HAP-1 (cell line): Measurements from ENCODE around the gene ADAMTSL2.

Source experiments
- DNase-seq, 2 experiments: peaks; one replicate each; pipeline ENCODE4 v3.0.0-alpha.2; 2016 to 2020; ENCODE audit warnings: low spot score in 2 of 2
- H3K27me3 ChIP-seq: fragments of 250-450 bp; sonication (Bioruptor Pico); 2 replicates; pipeline ENCODE4 v1.5.1; 2020; ENCODE audit warnings: low read depth, mild to moderate bottlenecking, moderate library complexity
- H3K36me3 ChIP-seq: fragments of 250-450 bp; sonication (Bioruptor Pico); replicated peaks from 2 replicates; pipeline ENCODE4 v1.5.1; 2020; ENCODE audit warnings: mild to moderate bottlenecking
- H3K4me1 ChIP-seq: fragments of 250-450 bp; sonication (Bioruptor Pico); 2 replicates; pipeline ENCODE4 v1.5.1; 2020; ENCODE audit warnings: mild to moderate bottlenecking
- H3K4me3 ChIP-seq: fragments of 250-450 bp; sonication (Bioruptor Pico); 2 replicates; pipeline ENCODE4 v1.5.1; 2020; ENCODE audit warnings: mild to moderate bottlenecking, moderate library complexity
- H3K9me3 ChIP-seq: fragments of 250-450 bp; sonication (Bioruptor Pico); 2 replicates; pipeline ENCODE4 v1.5.1; 2020; ENCODE audit warnings: mild to moderate bottlenecking, moderate library complexity
- in situ Hi-C: fragments of 300-500 bp; cut with MboI; formaldehyde crosslinking; loops from 3 replicates; pipeline ENCODE4 v1.14.3; 2020; ENCODE audit warnings: low sequenced_read_pairs, inconsistent platforms, mixed read lengths

The ADAMTSL2 gene

GRCh38 chr9:133621725-133622267 lies 87.3 kb downstream of the ADAMTSL2 start:
- no peaks in the 10 kb centered on the region for H3K9me3 ChIP-seq
- H3K4me1 ChIP-seq, result no peaks in the 10 kb centered on the region
- no peaks in the 10 kb centered on the region for H3K36me3 ChIP-seq
- in situ Hi-C loops, result no loop called here
- no peak overlapping the region for H3K4me3 ChIP-seq
- peaks cover 34% of the 10 kb centered on the region for H3K27me3 ChIP-seq
- DNase-seq, result no peak

GRCh38 chr9:133622555-133622954 lies 88.1 kb downstream of the ADAMTSL2 start:
- in situ Hi-C loops, result no loop called here
- Histone ChIP-seq H3K27me3 (peaks cover 32% of the 10 kb centered on the region), H3K4me3 (no peak overlapping the region), H3K36me3 (no peaks in the 10 kb centered on the region), H3K4me1 (no peaks in the 10 kb centered on the region), H3K9me3 (no peaks in the 10 kb centered on the region)
- no peak for DNase-seq
